Inferior parietal cortex (tissue), 1 donor: ENCODE measurements around the gene CLEC16A.
A peak's percentile ranks its signal among the peaks of the same experiment; 100 is the strongest.
"Not testable (repeated sequence)": the region's sequence is repeated elsewhere in the genome, so short reads cannot be mapped to it uniquely, and the experiment has no call there.

ENCODE experiments used
- DNase-seq: peaks from one replicate; pipeline ENCODE4 v3.0.0-alpha.2; 2016; ENCODE audit errors: extremely low spot score

CLEC16A gene

GRCh38 chr16:10966129-10966528, 21.8 kb downstream of the CLEC16A start:
- no peak for DNase-seq

GRCh38 chr16:10966559-10966958, 22.2 kb downstream of the CLEC16A start:
- DNase-seq, result not testable (repeated sequence)

- DNase-seq, result no peak
These were observed 23.6 kb downstream of the CLEC16A start for GRCh38 chr16:10967986-10968385.

- DNase-seq, result no peak
These were observed 24.1 kb downstream of the CLEC16A start for GRCh38 chr16:10968498-10968897.

- DNase-seq, result no peak
These were observed 25.3 kb downstream of the CLEC16A start for GRCh38 chr16:10969615-10970014.

GRCh38 chr16:10970065-10970464, 25.7 kb downstream of the CLEC16A start:
- DNase-seq, result no peak

- DNase-seq, result peak; percentile 79
These were observed 27.2 kb downstream of the CLEC16A start for GRCh38 chr16:10971560-10971961.

GRCh38 chr16:10972108-10972818, 27.9 kb downstream of the CLEC16A start:
- no peak for DNase-seq

GRCh38 chr16:10972819-10973464, 28.6 kb downstream of the CLEC16A start:
- no peak for DNase-seq

GRCh38 chr16:10976634-10977033, 32.3 kb downstream of the CLEC16A start:
- DNase-seq, result no peak

GRCh38 chr16:10978124-10978523, 33.8 kb downstream of the CLEC16A start:
- no peak for DNase-seq

- DNase-seq, result no peak
These were observed 34.6 kb downstream of the CLEC16A start for GRCh38 chr16:10978871-10979446.

GRCh38 chr16:10979717-10980601, 35.6 kb downstream of the CLEC16A start:
- DNase-seq, result no peak

- DNase-seq, result no peak
These were observed 36.4 kb downstream of the CLEC16A start for GRCh38 chr16:10980813-10981212.

- no peak for DNase-seq
These were observed 37.4 kb downstream of the CLEC16A start for GRCh38 chr16:10981697-10982216.

GRCh38 chr16:10982465-10983150, 38.2 kb downstream of the CLEC16A start:
- DNase-seq, result no peak

GRCh38 chr16:10983159-10983558, 38.8 kb downstream of the CLEC16A start:
- DNase-seq, result no peak

- DNase-seq, result no peak
These were observed 40.1 kb downstream of the CLEC16A start for GRCh38 chr16:10984509-10984908.

- DNase-seq, result no peak
These were observed 43.2 kb downstream of the CLEC16A start for GRCh38 chr16:10987361-10988163.

GRCh38 chr16:10988164-10988803, 43.9 kb downstream of the CLEC16A start:
- no peak for DNase-seq
